ENCODE data around the gene OXGR1. TPM values are rescaled to one million over a fixed set of nuclear protein-coding genes. Genes with fewer than 3 reads are reported as not detected.
"Not testable (repeated sequence)": the region's sequence is repeated elsewhere in the genome, so short reads cannot be mapped to it uniquely, and the experiment has no call there.

OXGR1 gene
- total RNA-seq (ENCODE audit: low replicate concordance): not detected in 2 replicates

DNA sequence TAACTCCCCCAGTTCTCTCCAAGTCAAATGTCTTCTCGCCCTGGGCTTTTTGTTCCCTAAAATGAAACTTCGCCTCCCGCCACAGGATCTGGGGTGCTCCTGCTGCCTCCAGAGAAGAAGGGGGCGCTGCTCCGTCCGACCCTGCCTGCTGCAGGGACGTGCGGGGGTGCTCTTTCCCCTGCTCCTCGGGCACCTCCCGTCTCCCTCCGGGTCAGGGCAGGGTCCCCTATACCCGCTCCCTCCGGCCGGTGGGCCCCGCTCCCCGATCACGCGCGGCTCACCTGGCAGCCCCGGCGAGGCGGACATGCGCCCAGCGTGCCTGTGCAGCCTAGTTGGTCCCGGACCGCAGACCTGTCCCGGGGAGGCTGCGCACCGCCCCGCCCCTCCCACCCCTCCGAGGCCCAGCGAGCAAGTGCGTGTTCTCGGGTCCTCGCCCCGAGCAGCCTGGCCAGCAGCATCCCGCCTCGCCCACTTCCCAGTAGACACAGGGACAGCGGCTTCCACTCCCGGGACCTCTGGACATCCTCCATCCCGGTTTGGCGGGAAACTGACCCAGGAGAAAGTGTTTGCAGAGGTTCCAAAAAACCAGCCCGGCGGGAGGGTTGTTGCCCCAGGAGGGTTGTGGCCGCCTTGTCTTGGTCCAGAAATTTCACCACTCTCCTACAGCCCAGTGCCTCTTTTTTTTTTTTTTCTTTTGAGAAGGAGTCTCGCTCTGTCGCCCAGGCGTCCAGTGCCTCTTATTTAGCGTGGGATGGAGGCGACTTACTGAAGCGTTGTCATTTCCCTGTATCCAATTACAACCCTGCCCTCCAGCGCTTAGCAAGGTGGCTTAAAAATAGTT is at the start of gene OXGR1:
TSS of gene OXGR1 (minus strand) at position 460 of the 841 bp plus-strand sequence. CDS start 6,717 bp downstream, outside the sequence.
- peak within 1 kb of the TSS; percentile 57 for H3K4me3 ChIP-seq (ENCODE audit: low read depth, low read length)
- TF ChIP-seq CTCF (IDR thresholded peaks at IDR 0.05; ENCODE audit: insufficient read depth, low read length): no peak
- no peak for DNase-seq (ENCODE audit: low read depth)

GRCh38 chr13:97043302-97043701 is 49.0 kb upstream of the OXGR1 start:
- no peak for TF ChIP-seq CTCF (IDR thresholded peaks at IDR 0.05; ENCODE audit: insufficient read depth, low read length)
- H3K4me3 ChIP-seq (ENCODE audit: low read depth, low read length): no peak overlapping the region
- DNase-seq (ENCODE audit: low read depth): peak; percentile 69

- DNase-seq (ENCODE audit: low read depth): peak; percentile 62
- peak; percentile 9 for TF ChIP-seq CTCF (IDR thresholded peaks at IDR 0.05; ENCODE audit: insufficient read depth, low read length)
Observed at GRCh38 chr13:97030705-97031452, 36.6 kb upstream of the OXGR1 start.

DNA sequence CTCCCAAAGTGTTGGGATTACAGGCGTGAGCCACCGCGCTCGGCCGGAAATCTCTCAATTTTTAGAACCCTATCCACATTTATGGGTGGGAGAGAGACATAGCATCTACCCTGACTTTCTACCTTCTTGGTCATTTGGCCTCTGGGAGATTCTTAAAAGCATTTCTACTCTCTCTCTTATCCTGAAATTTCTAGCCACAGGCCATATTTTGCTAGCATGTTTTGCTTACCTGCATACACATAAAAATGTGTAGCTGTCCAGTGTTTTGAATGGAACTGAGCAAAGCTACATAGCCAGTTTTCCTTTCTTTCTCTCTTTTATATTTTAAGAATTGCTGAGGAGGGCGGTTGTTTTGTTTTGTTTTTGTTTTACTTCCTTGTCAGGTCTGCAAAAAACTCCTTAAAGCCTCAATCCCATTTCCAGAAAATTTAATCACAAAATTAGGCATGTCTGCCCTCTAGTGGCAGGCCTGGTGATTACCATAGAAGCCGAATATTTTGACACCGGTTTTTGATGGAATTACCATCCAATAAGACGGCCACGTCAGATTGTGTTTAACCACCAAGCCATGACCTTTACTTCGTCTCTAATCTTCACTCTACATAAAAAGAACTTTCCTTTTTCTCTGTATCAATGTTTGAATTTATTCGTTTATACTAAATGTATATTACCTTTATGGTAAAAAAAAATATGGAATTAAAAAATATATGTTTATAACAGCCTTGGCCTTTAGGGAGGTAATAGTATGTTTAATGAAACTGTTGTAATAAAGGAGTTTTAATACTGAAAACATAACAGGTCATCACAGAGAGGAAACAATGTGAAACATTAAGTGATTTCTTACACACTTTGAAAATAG is 34.4 kb upstream of the OXGR1 start:
- H3K4me3 ChIP-seq (ENCODE audit: low read depth, low read length): no peak overlapping the region
- peak; percentile 62 for DNase-seq (ENCODE audit: low read depth)
- peak; percentile 81 for TF ChIP-seq CTCF (IDR thresholded peaks at IDR 0.05; ENCODE audit: insufficient read depth, low read length)

More at GRCh38 chr13:97030705-97031452, 36.6 kb upstream of the OXGR1 start:
- no peak overlapping the region for H3K4me3 ChIP-seq (ENCODE audit: low read depth, low read length)

- DNase-seq (ENCODE audit: low read depth): no peak
- TF ChIP-seq CTCF (IDR thresholded peaks at IDR 0.05; ENCODE audit: insufficient read depth, low read length): no peak
Observed at GRCh38 chr13:97027162-97027554, 32.9 kb upstream of the OXGR1 start.

GRCh38 chr13:97026531-97027161 is 32.4 kb upstream of the OXGR1 start:
- no peak for TF ChIP-seq CTCF (IDR thresholded peaks at IDR 0.05; ENCODE audit: insufficient read depth, low read length)
- DNase-seq (ENCODE audit: low read depth): peak; percentile 42
- no peak overlapping the region for H3K4me3 ChIP-seq (ENCODE audit: low read depth, low read length)

More at GRCh38 chr13:97027162-97027554, 32.9 kb upstream of the OXGR1 start:
- H3K4me3 ChIP-seq (ENCODE audit: low read depth, low read length): no peak overlapping the region

DNA sequence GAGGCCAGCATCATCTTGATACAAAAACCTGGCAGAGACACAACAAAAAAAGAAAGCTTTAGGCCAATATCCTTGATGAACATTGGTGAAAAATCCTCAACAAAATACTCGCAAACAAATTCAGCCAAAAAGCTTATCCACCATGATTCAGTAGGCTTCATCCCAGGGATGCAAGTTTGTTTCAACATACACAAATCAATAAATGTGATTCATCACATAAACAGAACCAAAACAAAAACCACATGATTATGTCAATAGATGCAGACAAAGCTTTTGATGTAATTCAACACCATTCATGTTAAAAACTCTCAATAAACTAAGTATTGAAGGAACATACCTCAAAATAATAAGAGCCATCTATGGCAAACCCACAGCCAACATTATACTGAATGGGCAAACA is 29.5 kb upstream of the OXGR1 start:
- DNase-seq (ENCODE audit: low read depth): not testable (repeated sequence)

More for the DNA sequence above, 29.5 kb upstream of the OXGR1 start:
- not testable (repeated sequence) for H3K4me3 ChIP-seq (ENCODE audit: low read depth, low read length)

Measured in fibroblast of the aortic adventitia (primary cell).